IMR-90 (cell line): Measurements from ENCODE around the gene DLX1. TPM values are rescaled to one million over a fixed set of nuclear protein-coding genes. Genes with fewer than 3 reads are reported as not detected.

Source experiments
- ATAC-seq: fragments of 200-7000 bp; cut with Tn5 transposase; 2 replicates; pipeline ENCODE4 v1.9.1; 2020; ENCODE audit warnings: low read depth, mild to moderate bottlenecking, moderate library complexity
- Bru-seq: library from RNA; stranded (reverse); fragments of 400-500 nt; gene quantifications from one replicate; lab custom pipeline; 2021; lab: Mats Ljungman, UMichigan
- BruChase-seq, 2 experiments: library from RNA; stranded (reverse); fragments of 400-500 nt; gene quantifications; one replicate each; lab custom pipeline; 2021; lab: Mats Ljungman, UMichigan
- BruUV-seq: library from RNA; stranded (reverse); fragments of 400-500 nt; replicated peaks from 2 replicates; lab custom pipeline; 2021; lab: Mats Ljungman, UMichigan
- CTCF ChIA-PET: fragments of 300-600 bp; formaldehyde crosslinking; extraction: SDS; loops from one replicate; lab custom pipeline; 2021; ENCODE audit warnings: antibody characterized with exemption; lab: Yijun Ruan, JAX
- POLR2A ChIA-PET: fragments of 300-600 bp; sonication (Branson Sonifier 250); formaldehyde crosslinking; loops from one replicate; lab custom pipeline; 2022; ENCODE audit warnings: antibody characterized with exemption; ENCODE audit not compliant: unreplicated experiment; lab: Charles Lee
- DNase-seq: peaks from one replicate; pipeline ENCODE4 v3.0.0; 2013
- H2AFZ ChIP-seq: replicated peaks from 2 replicates; pipeline ENCODE3; 2013; ENCODE audit warnings: low read length, mild to moderate bottlenecking; ENCODE audit not compliant: poor library complexity
- H2AK5ac ChIP-seq: 2 replicates; pipeline ENCODE4 v1.6.1; 2013; ENCODE audit warnings: low read depth, low read length, inconsistent platforms
- H2AK9ac ChIP-seq: replicated peaks from 2 replicates; pipeline ENCODE3; 2013; ENCODE audit warnings: mild to moderate bottlenecking, low read depth, low read length, moderate library complexity; ENCODE audit not compliant: poor library complexity
- H2BK120ac ChIP-seq: 2 replicates; pipeline ENCODE4 v1.6.1; 2013; ENCODE audit warnings: low read depth, low read length, inconsistent platforms
- H2BK15ac ChIP-seq: 3 replicates; pipeline ENCODE4 v1.6.1; 2013; ENCODE audit warnings: low read depth, low read length, inconsistent platforms
- H2BK20ac ChIP-seq: 2 replicates; pipeline ENCODE4 v1.6.1; 2013; ENCODE audit warnings: low read depth, mild to moderate bottlenecking, inconsistent platforms, low read length, moderate library complexity
- H2BK5ac ChIP-seq: 2 replicates; pipeline ENCODE4 v1.6.1; 2013; ENCODE audit warnings: mild to moderate bottlenecking, low read depth, low read length, inconsistent platforms; ENCODE audit not compliant: poor library complexity, severe bottlenecking
- H3K14ac ChIP-seq: replicated peaks from 2 replicates; pipeline ENCODE4 v1.6.1; 2013; ENCODE audit warnings: low read depth, low read length, inconsistent platforms
- H3K18ac ChIP-seq: 2 replicates; pipeline ENCODE4 v1.6.1; 2013; ENCODE audit warnings: low read depth, low read length, control low read depth
- H3K23ac ChIP-seq: 2 replicates; pipeline ENCODE4 v1.6.1; 2013; ENCODE audit warnings: low read depth, low read length, inconsistent platforms
- H3K27ac ChIP-seq: 2 replicates; pipeline ENCODE4 v1.5.1; 2013; ENCODE audit warnings: mild to moderate bottlenecking, control low read depth, low read length; ENCODE audit not compliant: insufficient read depth
- H3K27me3 ChIP-seq: 2 replicates; pipeline ENCODE4 v1.6.1; 2013; ENCODE audit warnings: low read length; ENCODE audit not compliant: control insufficient read depth, insufficient read depth
- H3K36me3 ChIP-seq: 2 replicates; pipeline ENCODE4 v1.6.1; 2013; ENCODE audit warnings: low read length, mixed read lengths; ENCODE audit not compliant: control insufficient read depth, insufficient read depth
- H3K4ac ChIP-seq: 2 replicates; pipeline ENCODE4 v1.6.1; 2013; ENCODE audit warnings: low read depth, low read length, inconsistent platforms
- H3K4me1 ChIP-seq: 2 replicates; pipeline ENCODE4 v1.6.1; 2013; ENCODE audit warnings: low read length, mixed read lengths; ENCODE audit not compliant: control insufficient read depth, insufficient read depth
- H3K4me2 ChIP-seq: 2 replicates; pipeline ENCODE4 v1.6.1; 2013; ENCODE audit warnings: low read depth, mild to moderate bottlenecking, control low read depth, low read length, moderate library complexity
- H3K4me3 ChIP-seq: 2 replicates; pipeline ENCODE4 v1.5.1; 2013; ENCODE audit warnings: low read depth, mild to moderate bottlenecking, control low read depth, low read length, moderate library complexity; ENCODE audit not compliant: insufficient read depth
- H3K56ac ChIP-seq: 2 replicates; pipeline ENCODE4 v1.6.1; 2013; ENCODE audit warnings: low read length, inconsistent platforms; ENCODE audit not compliant: insufficient read depth; ENCODE audit errors: extremely low read depth
- H3K79me1 ChIP-seq, 2 experiments: 2 replicates each; pipeline ENCODE4 v1.6.1; 2013; ENCODE audit warnings: low read length in 2 of 2, inconsistent platforms in 1 of 2, low read depth in 1 of 2
- H3K9ac ChIP-seq: 2 replicates; pipeline ENCODE4 v1.6.1; 2013; ENCODE audit warnings: low read depth, low read length, control low read depth
- H3K9me1 ChIP-seq: 2 replicates; pipeline ENCODE4 v1.6.1; 2013; ENCODE audit warnings: low read length, inconsistent platforms; ENCODE audit not compliant: insufficient read depth
- H3K9me3 ChIP-seq: 2 replicates; pipeline ENCODE4 v1.6.1; 2013; ENCODE audit warnings: low read length; ENCODE audit not compliant: control insufficient read depth, insufficient read depth
- H4K20me1 ChIP-seq: 2 replicates; pipeline ENCODE4 v1.6.1; 2013; ENCODE audit warnings: low read length, inconsistent platforms; ENCODE audit not compliant: insufficient read depth
- H4K5ac ChIP-seq: 2 replicates; pipeline ENCODE4 v1.6.1; 2013; ENCODE audit warnings: mild to moderate bottlenecking, low read depth, low read length, control low read depth
- H4K8ac ChIP-seq, 2 experiments: 2 replicates each; pipeline ENCODE4 v1.6.1; 2013; ENCODE audit warnings: low read depth in 2 of 2, low read length in 2 of 2, control low read depth in 1 of 2, inconsistent platforms in 1 of 2
- H4K91ac ChIP-seq: 2 replicates; pipeline ENCODE4 v1.6.1; 2013; ENCODE audit warnings: low read depth, low read length, inconsistent platforms; ENCODE audit not compliant: insufficient read depth
- BHLHE40 ChIP-seq: fragments of 150-350 bp; IDR thresholded peaks from 2 replicates; pipeline ENCODE4 v1.6.1; 2016; ENCODE audit warnings: mild to moderate bottlenecking, low read depth, low read length
- CEBPB ChIP-seq: IDR thresholded peaks from 2 replicates; pipeline ENCODE4 v1.6.1; 2012; ENCODE audit warnings: low read depth, low read length, improper control_type of control experiment
- FOS ChIP-seq: fragments of 150-350 bp; IDR thresholded peaks from 2 replicates; pipeline ENCODE4 v1.6.1; 2016; ENCODE audit warnings: low read depth, low read length
- MAFK ChIP-seq: IDR thresholded peaks from 2 replicates; pipeline ENCODE4 v1.6.1; 2012; ENCODE audit warnings: low read depth, low read length, improper control_type of control experiment
- MAZ ChIP-seq: IDR thresholded peaks from 2 replicates; pipeline ENCODE4 v1.6.1; 2012; ENCODE audit warnings: low read depth, mild to moderate bottlenecking, low read length, improper control_type of control experiment, moderate library complexity, borderline replicate concordance
- MXI1 ChIP-seq: IDR thresholded peaks from 2 replicates; pipeline ENCODE4 v1.6.1; 2012; ENCODE audit warnings: low read depth, mild to moderate bottlenecking, low read length, moderate library complexity, borderline replicate concordance
- NFE2L2 ChIP-seq: fragments of 150-350 bp; IDR thresholded peaks from 2 replicates; pipeline ENCODE4 v1.6.1; 2016; ENCODE audit warnings: low read depth, mild to moderate bottlenecking, low read length
- POLR2A ChIP-seq: IDR thresholded peaks from 2 replicates; pipeline ENCODE4 v1.6.1; 2012; ENCODE audit warnings: mild to moderate bottlenecking, low read depth, low read length
- RCOR1 ChIP-seq: IDR thresholded peaks from 2 replicates; pipeline ENCODE4 v1.6.1; 2012; ENCODE audit warnings: mild to moderate bottlenecking, low read length, improper control_type of control experiment; ENCODE audit not compliant: insufficient replicate concordance
- SMC3 ChIP-seq: fragments of 150-350 bp; IDR thresholded peaks from 2 replicates; pipeline ENCODE4 v1.6.1; 2016; ENCODE audit warnings: low read depth, mild to moderate bottlenecking, antibody characterized with exemption, low read length, moderate library complexity
- WGBS, 2 experiments: methylation state at CpG; one replicate each; pipeline versions ENCODE4 v1.1.5 to v1.1.7; 2013; ENCODE audit warnings: missing lambda C conversion rate in 2 of 2; ENCODE audit not compliant: insufficient read length in 1 of 2; ENCODE audit errors: extremely low coverage in 2 of 2; 5-methylcytosine and 5-hydroxymethylcytosine counted together
- dilution Hi-C: fragments of 300-500 bp; cut with HindIII; formaldehyde crosslinking; loops from one replicate; pipeline ENCODE4 v1.14.3; 2018; ENCODE audit warnings: low sequenced_read_pairs; ENCODE audit not compliant: unreplicated experiment
- in situ Hi-C: fragments of 300-500 bp; cut with MboI; formaldehyde crosslinking; loops from 3 replicates; pipeline ENCODE4 v1.14.3; 2019; ENCODE audit warnings: low sequenced_read_pairs, inconsistent platforms, mixed read lengths
- intact Hi-C: fragments of 100-400 bp; cut with micrococcal nuclease; formaldehyde crosslinking; loops from 2 replicates; pipeline ENCODE4 v1.10.0; 2022
- long read RNA-seq: library from polyadenylated mRNA; unstranded; transcript quantifications from one replicate; pipeline ENCODE4 v2.0.0, GENCODE V29; 2021; ENCODE audit not compliant: unreplicated experiment
- polyA plus RNA-seq, 3 experiments: library from polyadenylated mRNA; depleted of rRNA; stranded (reverse); fragments of >200 nt; gene quantifications; 2 replicates each; pipeline ENCODE4 v1.2.3, GENCODE V29; 2012; ENCODE audit warnings: low replicate concordance in 1 of 3
- total RNA-seq: library from RNA; depleted of rRNA; stranded (reverse); fragments of >200 nt; gene quantifications from 2 replicates; pipeline ENCODE4 v1.2.3, GENCODE V29; 2012; rRNA removed
- TF ChIP-seq, protein P1 (sequence below): fragments of 150-350 bp; IDR thresholded peaks from 2 replicates; pipeline ENCODE4 v1.6.1; 2017; ENCODE audit warnings: mild to moderate bottlenecking, antibody characterized with exemption, low read length, low read depth
- TF ChIP-seq, protein P2 (sequence below): fragments of 150-350 bp; IDR thresholded peaks from 2 replicates; pipeline ENCODE4 v1.6.1; 2016; ENCODE audit warnings: low read depth, mild to moderate bottlenecking, low read length, moderate library complexity, borderline replicate concordance

Gene DLX1
- total RNA-seq, result 0.36 and 1.1 TPM in 2 replicates
- 2.1 and 2.2 TPM in 2 replicates for polyA plus RNA-seq (2012; rRNA removed)
- 0.97 and 1.3 TPM in 2 replicates for polyA plus RNA-seq (2012; cell fraction: cytosol; rRNA removed)
- polyA plus RNA-seq (2012; cell fraction: nucleus; rRNA removed; ENCODE audit: low replicate concordance), result 3.7 and 5.4 TPM in 2 replicates
- Bru-seq, nascent RNA, result percentile 41 among the genes with signal in this experiment
- percentile 29 among the genes with signal in this experiment for BruChase-seq, experiment 1, labeled RNA remaining after a 6-hour chase
- BruChase-seq, experiment 2, labeled RNA remaining after a 2-hour chase, result percentile 43 among the genes with signal in this experiment
- long read RNA-seq, partial matches to known transcripts, result 0 of 4 reads
- long read RNA-seq, other reads (novel, unspliced or antisense), result 1 of 4 reads

DNA sequence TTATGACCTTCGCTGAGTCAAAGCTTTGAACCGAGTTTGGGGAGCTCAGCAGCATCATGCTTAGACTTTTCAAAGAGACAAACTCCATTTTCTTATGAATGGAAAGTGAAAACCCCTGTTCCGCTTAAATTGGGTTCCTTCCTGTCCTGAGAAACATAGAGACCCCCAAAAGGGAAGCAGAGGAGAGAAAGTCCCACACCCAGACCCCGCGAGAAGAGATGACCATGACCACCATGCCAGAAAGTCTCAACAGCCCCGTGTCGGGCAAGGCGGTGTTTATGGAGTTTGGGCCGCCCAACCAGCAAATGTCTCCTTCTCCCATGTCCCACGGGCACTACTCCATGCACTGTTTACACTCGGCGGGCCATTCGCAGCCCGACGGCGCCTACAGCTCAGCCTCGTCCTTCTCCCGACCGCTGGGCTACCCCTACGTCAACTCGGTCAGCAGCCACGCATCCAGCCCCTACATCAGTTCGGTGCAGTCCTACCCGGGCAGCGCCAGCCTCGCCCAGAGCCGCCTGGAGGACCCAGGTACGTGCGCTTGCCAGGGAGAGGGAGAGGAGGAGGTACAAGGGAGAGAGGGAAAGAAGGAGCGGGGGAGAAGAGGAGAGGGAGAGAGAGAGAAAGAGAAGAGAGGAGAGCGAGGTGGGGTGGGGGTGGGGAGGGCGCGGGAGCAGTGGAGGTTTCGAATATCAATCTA, at the start of gene DLX1:
Gene DLX1 (plus strand): TSS at position 48 of the 700 bp plus-strand sequence. CDS start 171 bp downstream, at position 219.
- ATAC-seq (peak; percentile 16), DNase-seq (no peak)
- no peak within 1 kb of the TSS; the same call in 1 of the 2 replicates for H3K4ac ChIP-seq
- H2AFZ ChIP-seq, result peak within 1 kb of the TSS; percentile 89
- dilution Hi-C loops (no loop called here), intact Hi-C loops (loop anchor here (5.0 kb wide), 1 partner anchor 88 kb away; the partner anchor contains the start of gene METAP1D), in situ Hi-C loops (no loop called here)
- H2AK9ac ChIP-seq, result peak within 1 kb of the TSS; percentile 7
- H3K23ac ChIP-seq, result no peak within 1 kb of the TSS; the same call in 1 of the 2 replicates
- ChIA-PET POLR2A (interaction anchor here (0.5 kb wide), 1 partner anchor 13 kb away, joined by 3 read pairs; no protein-coding TSS in a partner anchor), CTCF (interaction anchor here (0.7 kb wide), 1 partner anchor 42 kb away, joined by 3 read pairs; no protein-coding TSS in a partner anchor)
- H4K20me1 ChIP-seq, result peaks cover 5% of the 10 kb centered on the region; the same call in 1 of the 2 replicates
- no peak within 1 kb of the TSS for H3K18ac ChIP-seq
- peak within 1 kb of the TSS; percentile 39 for H3K9ac ChIP-seq
- no peaks in the 10 kb centered on the region for H3K9me1 ChIP-seq
- peaks cover 11% of the 10 kb centered on the region; the same call in 1 of the 2 replicates for H3K9me3 ChIP-seq
- peak within 1 kb of the TSS; percentile 76 for H3K4me2 ChIP-seq
- peak within 1 kb of the TSS; percentile 20; the same call in 1 of the 2 replicates for H3K27ac ChIP-seq
- no peaks in the 10 kb centered on the region for H3K36me3 ChIP-seq
- H2BK5ac ChIP-seq, result peak within 1 kb of the TSS; percentile 0
- BruUV-seq, result no TSS peak
- no peak within 1 kb of the TSS for H2BK20ac ChIP-seq
- no peaks in the 10 kb centered on the region for H3K79me1 ChIP-seq
- no peak within 1 kb of the TSS for H2BK15ac ChIP-seq
- H3K56ac ChIP-seq, result no peak within 1 kb of the TSS
- H4K5ac ChIP-seq, result peak within 1 kb of the TSS; percentile 6; the same call in 1 of the 2 replicates
- H2BK120ac ChIP-seq, result no peak within 1 kb of the TSS
- peaks cover 86% of the 10 kb centered on the region for H3K27me3 ChIP-seq
- H3K4me3 ChIP-seq, result peak within 1 kb of the TSS; percentile 56
- H4K91ac ChIP-seq, result no peak within 1 kb of the TSS
- H3K14ac ChIP-seq, result no peak within 1 kb of the TSS
- peak within 1 kb of the TSS; percentile 13 to 38; a peak in 2 of 4 replicates for H4K8ac ChIP-seq
- no peak within 1 kb of the TSS for H2AK5ac ChIP-seq
- no peaks in the 10 kb centered on the region; the same call in 1 of the 2 replicates for H3K4me1 ChIP-seq
- 1% methylated on average over 11 of the region's 34 CpGs; no CpG with 5 or more reads in 1 of the 2 experiments for WGBS, 2 experiments
- TF ChIP-seq NFE2L2 (no peak), SMC3 (no peak), CEBPB (no peak), BHLHE40 (no peak), RCOR1 (no peak), MAZ (no peak), POLR2A (no peak), MAFK (no peak), MXI1 (no peak), FOS (no peak)
- TF ChIP-seq, protein P1, sequence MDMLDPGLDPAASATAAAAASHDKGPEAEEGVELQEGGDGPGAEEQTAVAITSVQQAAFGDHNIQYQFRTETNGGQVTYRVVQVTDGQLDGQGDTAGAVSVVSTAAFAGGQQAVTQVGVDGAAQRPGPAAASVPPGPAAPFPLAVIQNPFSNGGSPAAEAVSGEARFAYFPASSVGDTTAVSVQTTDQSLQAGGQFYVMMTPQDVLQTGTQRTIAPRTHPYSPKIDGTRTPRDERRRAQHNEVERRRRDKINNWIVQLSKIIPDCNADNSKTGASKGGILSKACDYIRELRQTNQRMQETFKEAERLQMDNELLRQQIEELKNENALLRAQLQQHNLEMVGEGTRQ, result no peak
- TF ChIP-seq, protein P2, sequence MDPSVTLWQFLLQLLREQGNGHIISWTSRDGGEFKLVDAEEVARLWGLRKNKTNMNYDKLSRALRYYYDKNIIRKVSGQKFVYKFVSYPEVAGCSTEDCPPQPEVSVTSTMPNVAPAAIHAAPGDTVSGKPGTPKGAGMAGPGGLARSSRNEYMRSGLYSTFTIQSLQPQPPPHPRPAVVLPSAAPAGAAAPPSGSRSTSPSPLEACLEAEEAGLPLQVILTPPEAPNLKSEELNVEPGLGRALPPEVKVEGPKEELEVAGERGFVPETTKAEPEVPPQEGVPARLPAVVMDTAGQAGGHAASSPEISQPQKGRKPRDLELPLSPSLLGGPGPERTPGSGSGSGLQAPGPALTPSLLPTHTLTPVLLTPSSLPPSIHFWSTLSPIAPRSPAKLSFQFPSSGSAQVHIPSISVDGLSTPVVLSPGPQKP, result no peak
